GM21786 (cell line): ENCODE results near the gene COL4A1.
A peak's percentile ranks its signal among the peaks of the same experiment; 100 is the strongest.

Source experiments
- ATAC-seq: cut with Tn5 transposase; IDR thresholded peaks from one replicate; pipeline ENCODE4 v1.9.1; 2021; ENCODE audit not compliant: unreplicated experiment

The COL4A1 gene

DNA sequence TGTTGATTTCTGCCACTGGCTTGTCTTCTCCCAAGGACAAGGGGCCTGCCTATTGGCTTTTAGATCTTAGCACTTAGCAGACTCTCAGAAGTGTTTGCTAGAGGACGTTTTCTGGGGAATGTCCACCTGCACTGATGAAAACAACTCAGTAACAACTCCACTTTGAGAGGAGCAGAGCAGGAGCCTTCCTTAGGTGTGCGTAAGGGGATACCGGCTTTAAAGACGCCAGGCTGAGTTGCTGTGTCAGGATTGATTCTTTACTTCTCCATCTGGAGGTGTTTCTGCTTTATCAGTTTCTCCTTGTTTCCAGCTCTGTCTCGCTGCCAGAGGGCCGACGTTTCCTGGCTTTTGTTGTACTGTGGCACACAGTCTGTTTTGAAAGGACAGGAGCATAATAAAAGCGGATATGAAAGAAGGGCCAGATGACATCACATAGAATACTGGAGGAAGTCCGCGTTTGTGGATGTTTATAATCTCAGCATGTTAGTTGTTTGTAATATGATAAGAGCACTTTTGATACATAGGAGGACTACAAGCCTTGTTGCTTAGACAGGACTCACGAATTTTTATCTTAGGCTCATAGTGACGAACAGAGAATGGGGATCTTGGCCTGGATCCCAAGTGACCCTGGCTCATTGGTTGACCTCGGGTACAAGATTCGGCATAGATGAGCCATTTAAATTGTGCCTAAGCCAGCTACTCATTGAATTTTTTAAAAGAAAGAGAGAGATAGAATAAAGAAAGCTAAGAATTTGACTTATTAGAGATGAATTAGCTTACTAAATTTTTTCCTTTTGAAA is 34.7 kb upstream of the COL4A1 start:
- ATAC-seq, result peak; percentile 59

DNA sequence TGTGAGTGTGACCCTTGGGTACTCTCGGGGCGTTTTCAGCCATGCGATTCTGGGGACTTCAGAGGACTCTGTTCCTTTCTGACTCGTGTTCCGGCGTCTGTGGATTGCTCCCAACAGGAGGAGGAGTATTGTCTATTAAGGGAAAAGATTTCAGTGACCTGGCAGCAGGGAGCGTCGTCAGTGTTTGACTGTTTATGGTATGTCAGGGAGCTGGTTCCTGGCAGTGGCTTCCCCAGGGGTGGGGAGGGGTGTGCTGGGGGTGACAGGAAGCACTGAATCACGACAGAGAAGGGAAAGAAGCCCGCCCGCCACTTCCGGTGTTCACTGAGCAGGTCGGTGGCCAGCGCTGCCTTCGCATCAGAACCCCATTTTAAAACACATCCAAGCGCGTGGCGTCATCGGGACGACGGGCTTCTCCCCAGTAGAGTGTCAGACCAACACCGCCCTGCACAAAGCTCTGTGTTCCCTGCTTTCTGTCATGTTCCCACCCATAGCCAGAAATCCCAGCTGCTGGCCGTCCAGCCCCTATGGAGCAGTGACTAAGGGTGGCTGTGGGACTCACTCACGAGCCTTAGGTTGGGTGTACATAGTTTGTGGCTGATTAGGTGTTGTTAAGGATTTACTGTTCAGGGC is 34.0 kb upstream of the COL4A1 start:
- peak; percentile 55 for ATAC-seq

DNA sequence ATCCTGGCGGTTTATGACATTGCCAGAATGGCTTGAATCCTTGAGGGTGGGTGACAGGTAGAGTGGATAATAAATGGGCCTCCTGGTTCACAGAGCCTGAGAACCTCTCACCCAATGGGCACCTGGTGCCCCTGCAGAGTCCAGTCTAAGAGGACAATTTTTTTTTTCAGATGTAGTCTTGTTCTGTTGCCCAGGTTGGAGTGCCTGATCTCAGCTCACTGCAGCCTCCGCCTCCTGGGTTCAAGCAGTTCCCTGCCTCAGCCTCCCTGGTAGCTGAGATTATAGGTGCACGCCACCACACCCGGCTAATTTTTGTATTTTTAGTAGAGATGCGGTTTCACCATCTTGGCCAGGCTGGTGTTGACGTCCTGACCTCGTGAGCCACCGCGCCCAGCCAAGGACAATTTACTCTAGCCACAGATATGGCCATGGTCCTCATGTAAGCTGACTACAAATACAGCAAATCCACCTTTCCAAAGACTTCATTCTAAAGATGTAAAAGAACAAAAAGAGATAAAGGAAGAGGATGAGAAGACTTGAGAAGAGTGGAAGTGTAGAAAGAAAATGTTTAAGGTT is 33.1 kb upstream of the COL4A1 start:
- no peak for ATAC-seq

DNA sequence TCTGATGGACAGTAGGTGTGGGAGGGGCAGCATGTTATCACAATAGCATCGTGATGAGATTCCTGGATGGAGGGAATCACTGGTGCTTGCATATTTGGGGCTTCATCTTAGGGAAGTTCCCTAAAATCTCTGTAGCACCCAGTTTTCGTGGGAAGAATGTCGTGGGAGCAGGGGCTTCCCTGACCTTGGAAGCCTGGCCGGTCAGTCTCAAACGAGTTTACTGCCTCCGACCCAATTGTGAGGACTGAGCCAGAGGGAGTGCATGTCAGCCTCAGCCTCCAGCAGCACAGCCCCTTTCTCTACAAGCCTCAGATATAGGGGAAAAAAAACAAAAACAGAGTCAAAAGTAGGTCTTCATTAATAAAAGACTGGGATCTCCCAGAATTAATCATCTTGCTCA is 32.3 kb upstream of the COL4A1 start:
- no peak for ATAC-seq

DNA sequence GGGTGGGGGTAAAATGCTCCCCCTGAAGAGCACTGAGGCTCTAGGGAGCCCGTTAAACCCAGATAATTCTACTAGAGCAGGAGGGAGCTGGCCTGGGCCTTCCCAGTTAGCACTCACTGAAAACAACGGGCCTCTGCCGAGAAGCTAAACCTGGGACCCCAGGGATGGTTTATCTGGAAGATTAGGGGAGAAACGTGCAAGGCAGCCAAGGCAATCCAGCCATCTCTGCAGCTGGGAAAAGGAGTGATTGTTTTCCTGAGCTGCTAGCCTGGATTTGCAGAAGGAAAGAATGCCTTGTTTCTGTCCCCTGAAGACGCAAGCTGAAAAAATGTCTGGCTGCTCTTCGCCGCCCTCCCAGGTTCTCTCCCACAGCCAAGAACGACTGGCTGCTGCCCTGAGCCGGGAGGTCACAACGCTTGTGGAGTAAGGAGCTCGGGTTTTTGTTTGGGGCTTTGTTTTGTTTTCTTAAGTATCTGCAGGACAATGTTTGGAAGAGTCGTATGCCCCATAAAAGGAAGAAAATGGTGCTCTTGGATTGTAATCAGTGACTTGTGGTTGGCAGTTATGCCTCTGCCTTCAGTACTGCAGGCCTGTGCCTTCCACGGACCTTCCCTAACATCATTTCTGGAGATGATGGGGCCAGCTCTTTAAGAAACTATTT is 31.6 kb upstream of the COL4A1 start:
- no peak for ATAC-seq

DNA sequence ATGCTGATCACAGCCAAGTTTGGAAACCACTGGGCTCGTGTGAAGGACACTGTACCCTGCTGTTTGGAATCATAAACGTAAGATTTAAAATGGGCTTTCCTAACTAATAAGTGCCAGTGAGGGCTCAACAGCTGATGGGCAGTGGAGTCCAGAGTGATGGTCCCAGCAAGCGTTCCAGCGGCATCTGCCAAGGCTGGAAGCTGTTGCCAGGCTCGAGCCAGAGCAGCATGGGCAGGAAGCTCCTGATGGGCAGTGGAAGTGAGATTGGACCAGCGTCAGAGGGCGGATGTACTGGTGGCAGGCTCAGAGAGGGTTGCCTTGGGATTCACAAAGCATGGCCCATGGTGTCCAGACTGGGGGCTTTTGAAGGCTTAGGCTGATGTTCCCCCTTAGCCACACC is 30.3 kb upstream of the COL4A1 start:
- ATAC-seq, result no peak

DNA sequence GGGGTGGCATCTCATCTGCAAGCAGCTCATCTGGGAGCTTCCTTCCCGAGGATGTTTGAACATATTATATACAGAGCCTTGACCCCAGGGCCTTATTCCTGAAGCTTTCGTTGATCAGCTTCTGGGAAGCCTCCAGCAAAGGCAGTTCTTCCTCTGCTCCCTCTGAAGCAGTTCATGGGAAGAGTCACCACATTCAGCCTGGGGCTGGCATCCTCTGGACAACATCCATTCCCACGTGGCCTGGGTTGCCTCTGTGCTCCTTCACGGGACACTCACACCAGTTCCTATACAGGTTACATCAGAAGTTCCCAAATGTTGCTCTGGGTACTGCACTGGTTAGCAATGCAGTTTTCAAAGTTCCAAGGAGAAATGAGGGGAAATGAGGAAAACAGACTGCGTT is 29.7 kb upstream of the COL4A1 start:
- no peak for ATAC-seq

DNA sequence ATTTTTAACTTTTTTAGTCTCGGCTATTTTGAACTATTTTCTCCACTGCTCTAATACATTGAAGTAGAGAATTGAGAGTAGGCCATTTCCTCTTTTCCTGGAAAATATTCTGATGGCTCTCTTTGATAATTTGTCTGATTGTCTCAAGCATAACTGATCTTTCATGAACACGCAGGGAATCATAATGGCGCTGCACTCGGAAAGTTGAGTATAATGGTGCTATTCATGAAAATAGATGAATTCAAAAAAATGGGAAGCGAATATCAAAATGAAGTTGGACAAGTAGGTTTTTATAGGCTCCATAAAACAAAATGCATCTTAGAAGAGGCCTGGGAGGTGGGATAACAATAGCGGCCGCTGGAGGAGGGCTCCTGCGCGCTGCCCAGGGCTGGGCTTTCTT is 29.2 kb upstream of the COL4A1 start:
- ATAC-seq, result no peak

DNA sequence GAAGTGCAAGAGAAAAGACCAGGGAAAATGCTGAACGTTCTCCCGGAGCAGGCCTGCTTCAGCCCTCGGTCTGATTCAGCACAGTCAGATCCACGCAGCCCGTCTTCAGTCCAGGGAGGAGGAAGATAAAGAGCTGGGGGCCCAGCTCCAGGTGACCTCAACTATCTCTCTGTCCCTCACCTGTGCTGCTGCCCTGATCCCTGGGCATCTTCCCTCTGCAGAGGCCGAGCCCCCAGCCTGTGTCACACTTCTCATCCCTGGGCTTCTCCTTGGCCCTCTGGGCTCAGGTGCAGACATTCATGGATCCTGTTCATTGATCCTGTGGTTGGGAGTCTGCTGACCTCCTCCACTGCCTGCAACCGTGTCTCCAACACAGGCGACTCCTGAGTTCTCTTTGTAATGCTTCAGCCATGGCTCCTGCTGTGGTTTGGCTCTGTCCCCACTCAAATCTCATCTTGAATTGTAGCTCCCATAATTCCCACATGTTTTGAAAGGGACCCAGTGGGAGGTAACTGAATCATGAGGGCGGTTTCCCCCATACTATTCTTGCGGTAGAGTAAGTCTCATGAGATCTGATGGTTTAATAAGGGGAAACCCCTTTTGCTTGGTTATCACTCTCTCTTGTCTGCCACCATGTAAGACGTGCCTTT is 28.0 kb upstream of the COL4A1 start:
- ATAC-seq, result no peak

DNA sequence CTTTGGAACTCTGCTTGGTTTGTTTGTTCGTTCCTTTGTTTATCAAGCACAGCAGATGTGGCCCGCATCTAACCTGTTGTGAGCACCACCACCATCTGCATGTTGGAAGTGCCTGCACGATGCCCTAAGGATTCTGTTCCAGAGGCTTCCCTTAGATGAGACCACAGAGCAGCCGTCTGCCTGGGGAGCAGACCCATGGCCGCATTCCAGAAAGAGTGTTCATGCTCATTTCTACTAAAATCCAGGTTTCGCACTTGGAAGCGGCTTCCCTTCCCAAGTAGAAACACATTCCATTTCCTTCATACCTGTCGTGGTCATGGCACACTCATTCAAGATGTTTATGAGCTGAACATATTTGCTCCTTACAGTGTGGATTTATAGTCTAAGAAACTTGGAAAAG is 27.3 kb upstream of the COL4A1 start:
- no peak for ATAC-seq

DNA sequence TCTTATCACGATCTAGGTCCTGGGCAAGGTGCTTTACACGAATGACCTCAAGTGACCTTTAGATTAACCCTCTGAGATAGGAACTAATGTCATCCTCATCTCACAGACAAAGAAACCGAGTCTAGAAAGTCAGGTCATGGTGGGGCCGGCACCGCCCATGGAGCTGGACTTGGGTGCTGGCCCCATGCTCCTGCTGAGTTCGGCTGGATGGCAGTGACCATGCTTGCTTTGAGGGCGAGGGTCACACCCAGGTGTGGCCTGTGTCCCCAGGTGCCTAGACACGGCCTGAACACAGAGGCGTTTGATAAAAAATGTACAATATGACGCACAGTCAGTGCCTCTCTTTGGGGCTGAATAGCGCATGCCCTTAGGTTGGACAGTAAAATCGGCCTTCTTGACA is 26.9 kb upstream of the COL4A1 start:
- no peak for ATAC-seq

DNA sequence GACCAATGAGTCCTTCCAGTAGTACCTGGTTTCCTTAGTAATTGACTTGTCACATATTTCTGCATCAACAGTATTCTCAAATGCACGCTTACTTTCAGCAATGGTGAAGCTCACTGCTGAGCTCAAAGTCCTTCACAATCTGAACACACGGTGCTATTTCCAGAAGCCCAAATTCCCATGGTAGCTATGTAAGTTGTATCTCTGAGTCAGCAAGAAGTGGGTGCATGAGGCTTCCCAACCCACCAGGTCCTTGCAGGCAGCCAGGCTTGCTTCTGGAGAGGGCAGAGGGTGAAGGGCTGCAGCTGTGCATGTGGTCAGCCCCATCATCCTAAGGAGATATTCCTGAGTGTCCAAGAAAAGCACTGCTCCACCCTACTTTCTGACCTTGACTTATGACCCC is 25.8 kb upstream of the COL4A1 start:
- ATAC-seq, result no peak

DNA sequence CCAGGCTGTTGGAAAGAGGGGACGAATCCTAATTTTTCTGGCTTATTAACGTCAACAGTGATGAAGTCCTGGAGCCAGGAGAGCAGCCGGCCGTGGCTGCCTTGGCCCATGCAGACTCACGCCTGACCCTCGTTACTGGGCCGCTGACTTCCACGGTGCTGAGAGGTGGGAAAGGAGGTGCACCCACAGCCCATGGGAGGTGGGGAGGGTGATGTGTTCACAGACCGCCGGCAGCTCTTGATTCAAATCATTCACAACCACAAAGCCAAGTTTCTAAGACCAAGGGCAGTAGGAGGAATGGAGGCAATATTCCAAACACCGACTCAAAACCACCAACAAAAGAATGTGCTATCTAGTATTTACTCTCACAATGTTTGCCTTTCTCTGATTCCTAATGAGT is 24.4 kb upstream of the COL4A1 start:
- no peak for ATAC-seq

DNA sequence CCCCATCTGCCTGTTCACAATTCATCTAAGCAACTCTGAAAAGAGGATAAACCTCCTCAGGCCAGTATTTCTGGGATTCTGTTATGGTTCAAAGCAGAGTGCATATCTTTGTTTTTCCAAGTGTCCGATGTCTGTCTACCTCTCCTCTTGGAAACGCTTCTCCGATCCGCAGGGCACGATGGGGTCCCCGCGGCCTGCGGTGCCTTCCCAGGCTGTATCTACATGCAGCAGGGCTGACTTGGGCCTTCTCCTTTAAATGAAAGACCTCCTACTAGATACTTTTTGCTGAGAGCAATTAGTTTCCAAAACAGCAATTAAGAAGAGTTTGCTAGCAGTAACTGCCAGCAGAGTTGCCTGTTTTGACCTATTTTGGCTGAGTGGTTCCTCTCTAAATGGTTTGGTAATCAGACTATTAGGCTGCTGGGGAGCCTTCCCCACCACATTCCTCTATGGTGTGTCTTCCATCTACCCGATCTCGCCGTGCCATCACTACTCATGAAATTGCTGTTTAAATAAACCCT is 23.6 kb upstream of the COL4A1 start:
- no peak for ATAC-seq

DNA sequence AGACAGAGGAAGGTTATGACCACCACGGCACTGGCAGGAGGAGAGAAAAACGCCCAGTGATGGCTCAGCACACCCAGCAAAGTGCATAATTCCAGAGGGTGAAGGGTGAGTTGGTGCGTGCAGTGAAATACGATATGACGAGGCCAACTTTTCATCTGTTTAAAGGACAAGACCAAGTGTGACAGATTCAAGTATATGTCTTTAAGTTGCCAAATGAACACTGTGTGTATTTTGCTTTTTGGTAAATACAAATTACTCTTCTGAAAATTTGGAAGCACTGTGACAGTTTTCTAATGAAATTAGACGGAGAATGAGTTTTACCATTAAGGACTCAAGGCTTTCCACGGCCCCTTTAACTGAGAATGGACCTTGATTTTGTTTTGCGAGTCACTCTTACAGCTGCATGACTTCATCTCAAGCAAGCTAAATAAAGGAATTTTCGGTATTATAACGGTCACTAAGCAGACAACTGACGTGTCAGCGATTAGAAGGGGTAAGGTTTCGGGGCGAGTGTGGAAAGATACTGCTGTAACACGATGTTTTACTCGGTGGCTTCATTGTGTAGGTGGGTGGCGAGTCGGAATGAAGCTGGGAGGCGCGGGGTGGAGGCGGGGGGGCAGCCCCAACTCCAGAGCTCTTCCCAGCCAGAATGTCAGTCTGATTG is 23.0 kb upstream of the COL4A1 start:
- no peak for ATAC-seq

DNA sequence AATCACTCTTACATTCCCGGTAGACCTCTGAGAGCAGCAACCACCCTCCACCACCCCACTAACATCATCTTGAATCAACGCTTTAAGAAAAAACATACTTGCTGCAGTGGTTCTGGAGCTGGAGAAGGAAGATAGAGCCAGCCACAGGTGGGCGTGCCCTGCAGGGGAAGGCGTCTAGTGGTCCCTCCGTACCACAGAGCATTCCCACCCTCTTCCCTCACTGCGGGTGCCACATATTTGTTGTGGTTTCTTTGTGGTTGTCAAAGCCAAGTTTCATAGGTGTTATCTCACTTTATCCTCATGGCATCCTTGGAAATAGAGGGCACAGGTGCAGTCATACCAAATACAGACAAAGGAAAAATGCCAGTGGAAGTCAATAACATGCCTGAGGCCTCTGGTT is 22.3 kb upstream of the COL4A1 start:
- no peak for ATAC-seq

DNA sequence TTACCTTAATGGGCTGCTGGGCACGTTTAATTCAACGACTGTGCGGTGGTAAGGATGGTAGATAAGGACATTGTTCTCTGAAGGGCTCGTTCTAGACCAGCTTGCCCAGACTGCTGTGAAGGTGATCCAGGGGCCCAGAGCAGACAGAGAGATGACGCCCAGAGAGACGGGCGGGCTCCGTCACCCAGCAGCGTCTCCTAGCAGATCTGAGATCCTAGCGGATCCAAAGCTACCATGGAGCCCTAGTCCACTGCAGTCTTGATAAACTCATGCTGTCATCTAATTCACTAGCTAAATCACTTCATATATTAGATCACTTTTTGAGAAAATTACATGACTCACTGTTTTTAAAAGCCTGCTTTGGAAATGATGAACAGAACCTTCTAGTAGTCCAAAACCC is 21.6 kb upstream of the COL4A1 start:
- ATAC-seq, result no peak

DNA sequence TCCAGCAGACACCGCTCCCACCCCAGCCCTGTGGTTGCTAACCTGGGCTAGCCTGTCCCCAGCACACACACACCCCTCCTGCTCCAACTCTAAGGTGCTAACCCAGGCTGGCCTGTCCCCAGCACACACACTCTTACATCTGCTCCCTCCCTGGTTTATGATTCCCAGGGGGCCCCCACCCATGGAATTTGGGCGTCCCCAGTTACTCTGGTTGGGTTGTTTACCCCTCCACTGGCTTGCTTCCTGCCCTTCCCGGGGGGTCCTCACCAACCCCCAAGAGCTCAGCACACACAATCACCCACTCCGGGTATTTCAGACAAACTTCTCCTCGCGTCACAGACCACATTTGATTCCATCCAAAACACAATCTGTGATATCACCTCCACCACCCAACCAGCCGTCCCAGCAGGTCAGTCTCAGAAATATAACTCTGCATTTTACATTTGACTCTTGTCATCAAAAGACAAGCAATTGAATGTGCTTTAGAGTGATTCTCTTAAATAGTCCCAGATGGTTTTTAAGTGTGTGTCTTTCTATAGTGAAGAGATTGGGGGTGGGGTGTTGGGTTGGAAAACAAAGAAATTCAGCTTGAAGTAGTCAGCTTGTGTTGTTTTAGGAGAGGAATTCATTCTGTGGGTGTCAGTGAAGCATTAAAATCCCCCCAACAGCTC is 20.2 kb upstream of the COL4A1 start:
- ATAC-seq, result no peak

DNA sequence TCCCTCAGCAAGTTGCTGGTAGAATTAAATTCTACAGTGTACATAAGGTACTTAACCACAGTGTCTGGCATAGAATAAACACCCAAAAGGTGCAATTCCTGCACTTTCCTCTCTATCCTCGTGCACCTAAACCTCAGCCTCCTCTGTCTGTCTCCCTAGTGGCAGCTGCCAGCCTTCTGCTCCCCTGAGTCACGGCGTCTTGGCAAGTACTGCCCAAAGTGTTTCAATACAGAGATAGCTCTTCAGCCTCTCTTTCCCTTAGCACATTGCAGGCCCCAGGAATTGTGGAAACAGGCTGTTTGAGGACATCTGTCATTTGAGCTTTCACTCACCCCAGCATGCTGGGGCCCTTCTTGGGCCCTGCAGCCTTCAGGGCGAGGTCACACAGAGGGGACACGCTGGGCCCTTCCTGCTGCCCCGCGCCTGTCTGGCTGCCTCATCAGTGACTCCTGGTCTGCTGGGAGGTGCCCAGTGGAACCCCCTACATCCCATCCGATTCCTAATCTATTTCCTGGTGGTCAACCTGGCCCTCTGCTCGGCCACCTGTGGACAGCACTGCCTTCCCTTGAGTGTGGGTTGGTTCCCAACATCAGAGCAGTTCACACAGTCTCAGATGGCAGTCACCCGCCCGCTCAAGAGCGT is 19.4 kb upstream of the COL4A1 start:
- ATAC-seq, result no peak
